ENCODE measurements around the gene FKBP3. TPM values are rescaled to one million over a fixed set of nuclear protein-coding genes. Genes with fewer than 3 reads are reported as not detected.

Gene FKBP3
- polyA plus RNA-seq, 1 donor (not counting 4 experiments of a cell fraction or from before 2014, with no cell fraction given): 98.8 TPM

DNA sequence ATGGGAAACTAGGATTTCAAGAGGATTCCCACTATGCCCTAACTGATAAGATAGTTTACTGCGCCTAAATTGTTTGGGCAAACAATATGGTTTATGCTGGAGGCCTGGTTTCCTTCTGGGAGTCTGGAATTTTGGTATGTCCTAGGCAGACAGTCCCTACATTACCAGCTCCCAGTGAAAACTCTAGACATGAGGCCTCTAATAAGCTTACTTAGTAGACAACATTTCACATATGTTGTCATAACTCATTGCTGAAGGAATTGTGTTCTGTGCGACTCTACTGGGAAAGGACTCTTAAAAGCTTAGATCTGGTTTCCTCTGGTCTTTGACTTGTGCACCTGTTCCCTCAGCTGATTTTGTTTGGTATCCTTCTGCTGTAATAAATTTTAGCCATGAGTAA lies 68.3 kb downstream of the FKBP3 start:
- H3K4me1 ChIP-seq (ENCODE audit: control insufficient read depth, extremely low read depth, insufficient read depth, low read length): no peaks in the 10 kb centered on the region
- FAIRE-seq (no peak), DNase-seq (ENCODE audit: low read depth, low spot score) (no peak)
- dilution Hi-C loops (cut with MboI; ENCODE audit: extremely low pct_ligation_motif_present, low sequenced_read_pairs): no loop called here
- H3K9me1 ChIP-seq (ENCODE audit: control insufficient read depth, extremely low read depth, insufficient read depth, low read length): no peaks in the 10 kb centered on the region
- no peaks in the 10 kb centered on the region for H3K79me2 ChIP-seq (ENCODE audit: control insufficient read depth, insufficient read depth, low read length)
- no peaks in the 10 kb centered on the region for H4K20me1 ChIP-seq (ENCODE audit: control insufficient read depth, extremely low read depth, insufficient read depth, low read length)
- no peak overlapping the region for H2AFZ ChIP-seq (ENCODE audit: control insufficient read depth, low read length)
- H3K27me3 ChIP-seq (ENCODE audit: control insufficient read depth, extremely low read depth, insufficient read depth, low read length): no peaks in the 10 kb centered on the region
- H3K27ac ChIP-seq (ENCODE audit: control insufficient read depth, insufficient read depth, low read length): no peak overlapping the region
- peaks cover 0 to 1% of the 10 kb centered on the region in 2 experiments for H3K36me3 ChIP-seq (ENCODE audit: control insufficient read depth in 2 of 2, extremely low read depth in 1 of 2, insufficient read depth in 2 of 2, low read length in 2 of 2)
- H3K4me3 ChIP-seq (ENCODE audit: control insufficient read depth in 2 of 3, extremely low read depth in 1 of 3, insufficient read depth in 2 of 3, low read depth in 1 of 3, low read length in 3 of 3): no peak overlapping the region
- TF ChIP-seq, protein P1, sequence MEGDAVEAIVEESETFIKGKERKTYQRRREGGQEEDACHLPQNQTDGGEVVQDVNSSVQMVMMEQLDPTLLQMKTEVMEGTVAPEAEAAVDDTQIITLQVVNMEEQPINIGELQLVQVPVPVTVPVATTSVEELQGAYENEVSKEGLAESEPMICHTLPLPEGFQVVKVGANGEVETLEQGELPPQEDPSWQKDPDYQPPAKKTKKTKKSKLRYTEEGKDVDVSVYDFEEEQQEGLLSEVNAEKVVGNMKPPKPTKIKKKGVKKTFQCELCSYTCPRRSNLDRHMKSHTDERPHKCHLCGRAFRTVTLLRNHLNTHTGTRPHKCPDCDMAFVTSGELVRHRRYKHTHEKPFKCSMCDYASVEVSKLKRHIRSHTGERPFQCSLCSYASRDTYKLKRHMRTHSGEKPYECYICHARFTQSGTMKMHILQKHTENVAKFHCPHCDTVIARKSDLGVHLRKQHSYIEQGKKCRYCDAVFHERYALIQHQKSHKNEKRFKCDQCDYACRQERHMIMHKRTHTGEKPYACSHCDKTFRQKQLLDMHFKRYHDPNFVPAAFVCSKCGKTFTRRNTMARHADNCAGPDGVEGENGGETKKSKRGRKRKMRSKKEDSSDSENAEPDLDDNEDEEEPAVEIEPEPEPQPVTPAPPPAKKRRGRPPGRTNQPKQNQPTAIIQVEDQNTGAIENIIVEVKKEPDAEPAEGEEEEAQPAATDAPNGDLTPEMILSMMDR (optimal IDR thresholded peaks at IDR 0.05 in 1 of 3, IDR thresholded peaks at IDR 0.05 in 1 of 3, conservative IDR thresholded peaks at IDR 0.05 in 1 of 3; ENCODE audit: extremely low read depth in 1 of 3, insufficient read depth in 2 of 3, low read length in 3 of 3): no peak
- TF ChIP-seq EZH2 (IDR thresholded peaks at IDR 0.05; ENCODE audit: low read length): no peak
- no peaks in the 10 kb centered on the region for H3K9me3 ChIP-seq (ENCODE audit: control insufficient read depth, low read depth, low read length)
- no peak overlapping the region for H3K9ac ChIP-seq (ENCODE audit: control insufficient read depth, extremely low read depth, insufficient read depth, low read length)
- H3K4me2 ChIP-seq (ENCODE audit: control insufficient read depth, extremely low read depth, insufficient read depth, low read depth, low read length): no peak overlapping the region

Small RNA genes lying within 50 kb of the gene (small RNA-seq; reads per million reads assigned to genes)
- gene RF00151 (ENCODE audit: insufficient read length in 3 of 3, low read depth in 3 of 3, low replicate concordance in 1 of 3) (0 to 0.07 (median 0) reads per million in 3 experiments), gene SNORD127 (ENCODE audit: insufficient read length in 3 of 3, low read depth in 3 of 3, low replicate concordance in 1 of 3) (104 to 37,397 (median 2,717) reads per million in 3 experiments)

Other genes starting within 250 kb of the FKBP3 start
- gene KLHL28, start 172.5 kb downstream of the FKBP3 start, polyA plus RNA-seq: 4.4 to 6.1 TPM (median 6.0 TPM) in 3 replicates
- gene TOGARAM1, start 172.3 kb downstream of the FKBP3 start, polyA plus RNA-seq: 4.9 to 8.2 TPM (median 7.3 TPM) in 3 replicates
- 15.6 to 51.5 TPM (median 45.5 TPM) in 3 replicates for gene PRPF39, start 50.4 kb downstream of the FKBP3 start, polyA plus RNA-seq
- gene FANCM, start 1.4 kb upstream of the FKBP3 start, polyA plus RNA-seq: 2.5 to 6.0 TPM (median 3.0 TPM) in 3 replicates
- 8.3 to 20.2 TPM (median 8.4 TPM) in 3 replicates for gene MIS18BP1, start 118.7 kb upstream of the FKBP3 start, polyA plus RNA-seq

Measured in keratinocyte (primary cell).